Kidney (tissue), 2 donors: Measurements from ENCODE around the gene OTUB2. TPM values are rescaled to one million over a fixed set of nuclear protein-coding genes. Genes with fewer than 3 reads are reported as not detected.

Experiments
- polyA plus RNA-seq: library from polyadenylated mRNA; stranded (reverse); fragments of 350-450 nt; fragmentation: Illumina TruSeq; extraction: RNeasy Lipid Tissue Mini Kit (QIAGEN cat#74804); gene quantifications from one replicate; pipeline ENCODE4 v1.2.3, GENCODE V29; 2014; ENCODE audit warnings: low read depth, low replicate concordance; ENCODE audit not compliant: insufficient read depth
- total RNA-seq: library from RNA; stranded (reverse); fragmentation: NEBNext Ultra II Directional; extraction: Animal tissue kit (Norgen Biotek cat#: 25700); gene quantifications from one replicate; pipeline ENCODE4 v1.2.1, GENCODE V29; 2021
- donor health status: DM: yes; HTN: yes; CAD: no.

Gene OTUB2
- total and polyA plus RNA-seq, 2 donors from 2014 or later, result 1.1 to 1.6 TPM

Other genes with a start within 250 kb of the OTUB2 start
- 1.7 TPM for gene PRIMA1, start 237.9 kb upstream of the OTUB2 start, total RNA-seq
- 1.0 TPM for gene PRIMA1, start 237.9 kb upstream of the OTUB2 start, polyA plus RNA-seq
- not detected for gene FAM181A, start 99.0 kb upstream of the OTUB2 start, total RNA-seq
- gene FAM181A, start 99.0 kb upstream of the OTUB2 start, polyA plus RNA-seq, result not detected
- gene ASB2, start 49.8 kb upstream of the OTUB2 start, total RNA-seq, result 3.7 TPM
- 0.97 TPM for gene ASB2, start 49.8 kb upstream of the OTUB2 start, polyA plus RNA-seq
- not detected for gene CCDC197, start 29.0 kb upstream of the OTUB2 start, total RNA-seq
- gene CCDC197, start 29.0 kb upstream of the OTUB2 start, polyA plus RNA-seq, result not detected
- 193 TPM for gene DDX24, start 54.9 kb downstream of the OTUB2 start, total RNA-seq
- gene DDX24, start 54.9 kb downstream of the OTUB2 start, polyA plus RNA-seq, result 139 TPM
- gene IFI27L1, start 55.0 kb downstream of the OTUB2 start, total RNA-seq, result 22.5 TPM
- 30.6 TPM for gene IFI27L1, start 55.0 kb downstream of the OTUB2 start, polyA plus RNA-seq
- gene IFI27, start 84.4 kb downstream of the OTUB2 start, total RNA-seq, result 143 TPM
- 356 TPM for gene IFI27, start 84.4 kb downstream of the OTUB2 start, polyA plus RNA-seq
- 28.2 TPM for gene IFI27L2, start 103.3 kb downstream of the OTUB2 start, total RNA-seq
- gene IFI27L2, start 103.3 kb downstream of the OTUB2 start, polyA plus RNA-seq, result 223 TPM
- 0.47 TPM for gene PPP4R4, start 148.0 kb downstream of the OTUB2 start, total RNA-seq
- not detected for gene PPP4R4, start 148.0 kb downstream of the OTUB2 start, polyA plus RNA-seq